HepG2 (cell line): ENCODE measurements around the gene RUNX3. TPM values are rescaled to one million over a fixed set of nuclear protein-coding genes. Genes with fewer than 3 reads are reported as not detected.

Experiments
- ATAC-seq: fragments of 200-7000 bp; cut with Tn5 transposase; 3 replicates; pipeline ENCODE4 v1.9.1; 2020; ENCODE audit warnings: mild to moderate bottlenecking, moderate library complexity
- BruUV-seq: library from RNA; stranded (reverse); fragments of 400-500 nt; replicated peaks from 2 replicates; lab custom pipeline; 2021; lab: Mats Ljungman, UMichigan
- CTCF ChIA-PET: fragments of 300-600 bp; formaldehyde crosslinking; extraction: SDS; loops from one replicate; lab custom pipeline; 2021; ENCODE audit warnings: low total read pairs, inconsistent platforms, low intra/inter-chr PET ratio; lab: Yijun Ruan, JAX
- POLR2A ChIA-PET: fragments of 350-600 bp; sonication (Branson Sonifier 250); formaldehyde crosslinking; loops from one replicate; lab custom pipeline; 2020; ENCODE audit warnings: antibody characterized with exemption, inconsistent platforms; lab: Yijun Ruan, JAX
- DNase-seq: peaks from one replicate; pipeline ENCODE4 v3.0.0-alpha.2; 2015; ENCODE audit warnings: low spot score
- FAIRE-seq: peaks from 3 replicates; lab custom pipeline; 2011; peaks lifted over from hg19 to GRCh38; lab: Jason Lieb, UNC
- H2AFZ ChIP-seq: one replicate; pipeline ENCODE4 v1.6.1; 2011; ENCODE audit warnings: low read length, inconsistent platforms
- H3K27ac ChIP-seq: fragments of 300-600 bp; 3 replicates; pipeline ENCODE4 v1.8.0; 2011; ENCODE audit warnings: mixed run types, mild to moderate bottlenecking, mixed read lengths, low read length, inconsistent platforms; ENCODE audit not compliant: insufficient read depth; ENCODE audit errors: extremely low read length
- H3K27me3 ChIP-seq, 2 experiments: fragments of 200-600 bp in 1 of 2; 2 replicates in 1 of 2; 3 replicates in 1 of 2; pipeline versions ENCODE4 v1.6.0 to v1.8.0; 2011; ENCODE audit warnings: low read length in 2 of 2, mild to moderate bottlenecking in 2 of 2, moderate library complexity in 2 of 2, inconsistent platforms in 1 of 2; ENCODE audit not compliant: insufficient read depth in 2 of 2, control insufficient read depth in 1 of 2
- H3K36me3 ChIP-seq, 2 experiments: fragments of 200-600 bp in 1 of 2; replicated peaks in 1 of 2; 2 replicates in 1 of 2; 3 replicates in 1 of 2; pipeline versions ENCODE4 v1.5.1 to v1.8.0; 2011; ENCODE audit warnings: low read length in 2 of 2, inconsistent platforms in 1 of 2; ENCODE audit not compliant: insufficient read depth in 2 of 2, control insufficient read depth in 1 of 2
- H3K4me1 ChIP-seq: 2 replicates; pipeline ENCODE4 v1.5.1; 2012; ENCODE audit warnings: low read length, inconsistent platforms; ENCODE audit not compliant: insufficient read depth
- H3K4me2 ChIP-seq: 2 replicates; pipeline ENCODE4 v1.6.0; 2011; ENCODE audit warnings: low read depth, low read length, inconsistent platforms
- H3K4me3 ChIP-seq, 3 experiments: fragments of 200-600 bp in 1 of 3; sonication (generic), shearing (Covaris generic) in 1 of 3; replicated peaks in 1 of 3; 2 replicates each; pipeline ENCODE4 v1.5.1; 2011 to 2016; ENCODE audit warnings: low read length in 3 of 3, inconsistent platforms in 2 of 3, low read depth in 2 of 3, mild to moderate bottlenecking in 2 of 3, control low read depth in 1 of 3, mixed read lengths in 1 of 3; ENCODE audit not compliant: insufficient read depth in 1 of 3
- H3K79me2 ChIP-seq: one replicate; pipeline ENCODE4 v1.6.1; 2011; ENCODE audit warnings: low read length, inconsistent platforms; ENCODE audit not compliant: insufficient read depth
- H3K9ac ChIP-seq: 2 replicates; pipeline ENCODE4 v1.6.0; 2011; ENCODE audit warnings: mild to moderate bottlenecking, low read depth, low read length, inconsistent platforms; ENCODE audit not compliant: insufficient read depth
- H3K9me3 ChIP-seq: 2 replicates; pipeline ENCODE4 v1.5.1; 2012; ENCODE audit warnings: mild to moderate bottlenecking, low read length
- H4K20me1 ChIP-seq: 2 replicates; pipeline ENCODE4 v1.6.0; 2011; ENCODE audit warnings: inconsistent platforms, mild to moderate bottlenecking, low read length, moderate library complexity; ENCODE audit not compliant: insufficient read depth
- CBX2 ChIP-seq, 2 experiments: fragments of 200-600 bp in 1 of 2; sonication (generic); formaldehyde crosslinking in 1 of 2; IDR thresholded peaks; 2 replicates each; pipeline versions ENCODE4 v1.7.0 to v1.8.1; 2018 to 2022; ENCODE audit warnings: low read depth in 2 of 2, low read length in 1 of 2, mild to moderate bottlenecking in 1 of 2, missing genetic modification reagents in 1 of 2
- ETV5 ChIP-seq: IDR thresholded peaks from 2 replicates; pipeline ENCODE4 v1.6.1; 2018; ENCODE audit warnings: missing biosample characterization, missing genetic modification reagents, inconsistent platforms, borderline replicate concordance
- HNRNPUL1 ChIP-seq: fragments of 200-400 bp; formaldehyde crosslinking; IDR thresholded peaks from 2 replicates; pipeline ENCODE4 v1.6.1; 2017; ENCODE audit warnings: low read depth, mild to moderate bottlenecking, low read length, moderate library complexity
- KLF13 ChIP-seq: sonication (generic); formaldehyde crosslinking; IDR thresholded peaks from 2 replicates; pipeline ENCODE4 v1.4.0; 2020; ENCODE audit warnings: mild to moderate bottlenecking, missing genetic modification reagents
- MYC ChIP-seq: sonication (generic); formaldehyde crosslinking; IDR thresholded peaks from 2 replicates; pipeline ENCODE4 v1.9.0; 2021; ENCODE audit warnings: missing genetic modification reagents, borderline replicate concordance
- TBX3 ChIP-seq: fragments of 450-650 bp; IDR thresholded peaks from 2 replicates; pipeline ENCODE4 v1.6.1; 2017; ENCODE audit warnings: antibody characterized with exemption, mild to moderate bottlenecking, inconsistent platforms, borderline replicate concordance
- TCF7L2 ChIP-seq: IDR thresholded peaks from 2 replicates; pipeline ENCODE4 v1.6.1; 2011; ENCODE audit warnings: mild to moderate bottlenecking, low read depth, low read length, moderate library complexity
- ZMYM4 ChIP-seq: sonication (generic); formaldehyde crosslinking; IDR thresholded peaks from 2 replicates; pipeline ENCODE4 v1.8.1; 2023; ENCODE audit warnings: mild to moderate bottlenecking, missing genetic modification reagents
- ZNF263 ChIP-seq: sonication (generic); formaldehyde crosslinking; IDR thresholded peaks from 2 replicates; pipeline ENCODE4 v1.4.0; 2020; ENCODE audit warnings: missing genetic modification reagents
- ZNF883 ChIP-seq: sonication (generic); formaldehyde crosslinking; IDR thresholded peaks from 2 replicates; pipeline ENCODE4 v1.5.1; 2020; ENCODE audit warnings: mild to moderate bottlenecking, missing genetic modification reagents; ENCODE audit errors: not compliant biosample characterization
- ZSCAN31 ChIP-seq: sonication (generic); formaldehyde crosslinking; IDR thresholded peaks from 2 replicates; pipeline ENCODE4 v1.5.0; 2020; ENCODE audit warnings: low read depth, mild to moderate bottlenecking, missing genetic modification reagents
- WGBS: methylation state at CpG from one replicate; pipeline ENCODE4 v1.1.6; 2017; ENCODE audit warnings: low lambda C conversion rate; 5-methylcytosine and 5-hydroxymethylcytosine counted together
- in situ Hi-C: cut with HindIII; loops from 2 replicates; pipeline ENCODE4 v1.10.0; 2017; ENCODE audit warnings: low pct_unique_long_range_greater_than_20kb; ENCODE audit not compliant: extremely low pct_ligation_motif_present
- intact Hi-C: fragments of 100-400 bp; cut with micrococcal nuclease; formaldehyde crosslinking; loops from one replicate; pipeline ENCODE4 v1.10.0; 2022; ENCODE audit not compliant: unreplicated experiment
- polyA plus RNA-seq, 8 experiments: library from polyadenylated mRNA; depleted of rRNA in 3 of 8; stranded (reverse) in 7 of 8; unstranded in 1 of 8; fragments of >200 nt; fragmentation: Illumina TruSeq in 4 of 8; extraction: Trizol in 4 of 8; gene quantifications; 2 replicates each; pipeline versions ENCODE4 v1.2.1 to v1.2.3, GENCODE V29; 2011 to 2016; ENCODE audit warnings: low read depth in 4 of 8, missing spikeins in 1 of 8, mixed read lengths in 1 of 8; ENCODE audit not compliant: insufficient read depth in 1 of 8
- total RNA-seq, 5 experiments: library from RNA; depleted of rRNA; stranded (reverse); fragments of >200 nt; fragmentation: Illumina TruSeq; extraction: Trizol; gene quantifications; 2 replicates each; pipeline ENCODE4 v1.2.3, GENCODE V29; 2016; ENCODE audit warnings: low read depth in 1 of 5
- TF ChIP-seq, protein P1 (sequence below): sonication (generic); formaldehyde crosslinking; IDR thresholded peaks from 2 replicates; pipeline ENCODE4 v1.5.0; 2020; ENCODE audit warnings: mild to moderate bottlenecking, low read depth, missing genetic modification reagents, borderline replicate concordance

Gene RUNX3
- total and polyA plus RNA-seq, 2 of the 13 experiments (the other 11 are each of a cell fraction or from before 2014, with no cell fraction given): 0.04 to 0.22 TPM

DNA sequence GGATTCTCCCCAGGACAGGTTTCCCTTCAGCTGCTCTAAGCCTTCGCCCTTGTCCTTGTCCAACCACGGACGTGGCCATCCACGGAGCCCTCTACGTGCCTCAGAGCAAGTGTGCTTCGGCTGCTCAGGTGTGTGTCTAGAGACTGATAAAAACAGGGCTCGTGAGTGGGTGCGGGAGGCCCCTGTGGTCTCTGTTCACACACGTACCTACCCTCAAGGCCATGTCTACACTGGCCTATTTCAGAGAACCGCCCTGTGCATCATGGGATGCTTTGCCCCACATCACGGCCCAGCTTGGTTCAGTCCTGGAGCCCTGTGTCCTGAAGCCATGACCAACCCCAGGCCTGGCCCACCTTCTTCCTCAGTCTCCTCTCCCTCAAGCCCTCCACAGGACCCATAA is 24.6 kb upstream of the RUNX3 start:
- Histone ChIP-seq H3K27ac (no peak overlapping the region), H3K36me3 (no peaks in the 10 kb centered on the region), H3K4me2 (no peak overlapping the region), H4K20me1 (no peaks in the 10 kb centered on the region), H3K79me2 (no peaks in the 10 kb centered on the region), H3K27me3 (peaks cover 2 to 36% of the 10 kb centered on the region in 2 experiments; a peak in 3 of 5 replicates), H3K9ac (no peak overlapping the region), H3K4me1 (peaks cover 13% of the 10 kb centered on the region), H3K4me3 (no peak overlapping the region), H3K9me3 (no peaks in the 10 kb centered on the region), H2AFZ (no peak overlapping the region)
- ATAC-seq (no peak), DNase-seq (no peak), FAIRE-seq (no peak)
- WGBS: 77% methylated on average over 6 of the region's 11 CpGs
- intact Hi-C loops: no loop called here
- CTCF ChIA-PET: no interaction called here
- in situ Hi-C loops: no loop called here
- TF ChIP-seq TCF7L2 (no peak), HNRNPUL1 (no peak), ZNF883 (CRISPR knock-in tag) (no peak), ETV5 (CRISPR knock-in tag) (no peak), ZNF263 (CRISPR knock-in tag) (no peak), MYC (CRISPR knock-in tag) (no peak), ZSCAN31 (no peak), CBX2 (IDR thresholded peaks at IDR 0.05; ENCODE audit: low read depth, low read length) (no peak), CBX2 (CRISPR knock-in tag; IDR thresholded peaks at IDR 0.05; ENCODE audit: low read depth) (no peak), TBX3 (no peak), ZMYM4 (CRISPR knock-in tag) (no peak), KLF13 (CRISPR knock-in tag) (no peak)
- TF ChIP-seq, protein P1, sequence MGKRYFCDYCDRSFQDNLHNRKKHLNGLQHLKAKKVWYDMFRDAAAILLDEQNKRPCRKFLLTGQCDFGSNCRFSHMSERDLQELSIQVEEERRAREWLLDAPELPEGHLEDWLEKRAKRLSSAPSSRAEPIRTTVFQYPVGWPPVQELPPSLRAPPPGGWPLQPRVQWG (CRISPR knock-in tag): no peak
- POLR2A ChIA-PET: no interaction called here
- no TSS peak for BruUV-seq
